Neural cell (in vitro differentiated cells): ENCODE data around the gene NUP133. TPM values are rescaled to one million over a fixed set of nuclear protein-coding genes. Genes with fewer than 3 reads are reported as not detected.

Experiments used
- H2AFZ ChIP-seq: fragments of 200-600, 300-800 bp; sonication (generic), shearing (Covaris generic); 2 replicates; pipeline ENCODE4 v1.6.0; 2014; ENCODE audit warnings: low read depth, mild to moderate bottlenecking, antibody characterized with exemption, low read length, moderate library complexity
- H3F3A ChIP-seq: fragments of 200-600 bp; shearing (Covaris generic); 2 replicates; pipeline ENCODE4 v1.6.1; 2016; ENCODE audit warnings: mild to moderate bottlenecking, moderate library complexity, mixed read lengths, antibody characterized with exemption, low read length; ENCODE audit not compliant: insufficient read depth, poor library complexity, severe bottlenecking
- H3K27ac ChIP-seq: fragments of 200-600, 300-800 bp; sonication (generic), shearing (Covaris generic); 2 replicates; pipeline ENCODE4 v1.5.1; 2014; ENCODE audit warnings: mild to moderate bottlenecking, low read length, moderate library complexity
- H3K27me3 ChIP-seq: fragments of 300-800, 200-600 bp; sonication (generic), shearing (Covaris generic); 2 replicates; pipeline ENCODE4 v1.6.0; 2014; ENCODE audit warnings: mild to moderate bottlenecking, low read depth, low read length, moderate library complexity; ENCODE audit not compliant: insufficient read depth
- H3K36me3 ChIP-seq: fragments of 300-800, 200-600 bp; sonication (generic), shearing (Covaris generic); 2 replicates; pipeline ENCODE4 v1.5.1; 2014; ENCODE audit warnings: mild to moderate bottlenecking, antibody characterized with exemption, low read length, moderate library complexity; ENCODE audit not compliant: insufficient read depth
- H3K4me2 ChIP-seq: fragments of 300-800, 200-600 bp; sonication (generic), shearing (Covaris generic); 2 replicates; pipeline ENCODE4 v1.6.0; 2014; ENCODE audit warnings: mild to moderate bottlenecking, low read length
- H3K4me3 ChIP-seq: fragments of 300-800, 200-600 bp; sonication (generic), shearing (Covaris generic); 2 replicates; pipeline ENCODE4 v1.5.1; 2014; ENCODE audit warnings: mild to moderate bottlenecking, low read length, moderate library complexity
- H3K79me2 ChIP-seq: fragments of 200-600 bp; shearing (Covaris generic); replicated peaks from 2 replicates; pipeline ENCODE4 v1.6.0; 2014; ENCODE audit warnings: mild to moderate bottlenecking, low read length, moderate library complexity; ENCODE audit not compliant: insufficient read depth
- H3K9ac ChIP-seq: fragments of 300-800, 200-600 bp; sonication (generic), shearing (Covaris generic); 2 replicates; pipeline ENCODE4 v1.6.1; 2016; ENCODE audit warnings: mild to moderate bottlenecking, low read length, mixed read lengths
- H3K9me2 ChIP-seq: fragments of 200-600 bp; shearing (Covaris generic); 2 replicates; pipeline ENCODE4 v1.6.1; 2016; ENCODE audit warnings: mild to moderate bottlenecking, low read length, mixed read lengths; ENCODE audit not compliant: insufficient read depth
- H3K9me3 ChIP-seq: fragments of 200-600, 300-800 bp; sonication (generic), shearing (Covaris generic); 2 replicates; pipeline ENCODE4 v1.6.1; 2016; ENCODE audit warnings: mild to moderate bottlenecking, mixed run types, low read length, moderate library complexity, mixed read lengths
- H4K20me1 ChIP-seq: fragments of 200-600 bp; shearing (Covaris generic); 2 replicates; pipeline ENCODE4 v1.6.1; 2016; ENCODE audit warnings: mild to moderate bottlenecking, mixed run types; ENCODE audit not compliant: insufficient read depth
- CTCF ChIP-seq: fragments of 450-650 bp; IDR thresholded peaks from 2 replicates; pipeline ENCODE4 v1.5.1; 2014; ENCODE audit warnings: antibody characterized with exemption, mild to moderate bottlenecking, moderate library complexity; ENCODE audit not compliant: poor library complexity, severe bottlenecking
- EP300 ChIP-seq: fragments of 450-650 bp; conservative IDR thresholded peaks from 2 replicates; pipeline ENCODE4 v1.6.1; 2014; ENCODE audit warnings: antibody characterized with exemption, mild to moderate bottlenecking, moderate library complexity; ENCODE audit not compliant: poor library complexity, severe bottlenecking
- EZH2 ChIP-seq: fragments of 200-600, 300-800 bp; shearing (Covaris generic), sonication (generic); IDR thresholded peaks from 2 replicates; pipeline ENCODE4 v1.6.1; 2014; ENCODE audit warnings: antibody characterized with exemption, low read length, borderline replicate concordance, mild to moderate bottlenecking; ENCODE audit not compliant: insufficient read depth, poor library complexity, severe bottlenecking
- MXI1 ChIP-seq: fragments of 450-650 bp; conservative IDR thresholded peaks from 2 replicates; pipeline ENCODE4 v1.6.1; 2014; ENCODE audit warnings: antibody characterized with exemption, mild to moderate bottlenecking; ENCODE audit not compliant: poor library complexity, severe bottlenecking
- POLR2AphosphoS5 ChIP-seq: IDR thresholded peaks from 2 replicates; pipeline ENCODE4 v1.6.1; 2012
- RAD21 ChIP-seq: fragments of 450-650 bp; conservative IDR thresholded peaks from 2 replicates; pipeline ENCODE4 v1.6.1; 2014; ENCODE audit warnings: antibody characterized with exemption, mild to moderate bottlenecking, moderate library complexity
- REST ChIP-seq: IDR thresholded peaks from 2 replicates; pipeline ENCODE4 v1.6.1; 2012; ENCODE audit warnings: borderline replicate concordance
- SMC3 ChIP-seq: fragments of 450-650 bp; conservative IDR thresholded peaks from 2 replicates; pipeline ENCODE4 v1.6.1; 2014; ENCODE audit warnings: antibody characterized with exemption, mild to moderate bottlenecking, moderate library complexity; ENCODE audit not compliant: poor library complexity
- TAF1 ChIP-seq: IDR thresholded peaks from 2 replicates; pipeline ENCODE4 v1.6.1; 2012; ENCODE audit warnings: low read depth
- polyA plus RNA-seq: library from polyadenylated mRNA; depleted of rRNA; stranded (reverse); fragments of >200 nt; gene quantifications from 2 replicates; pipeline ENCODE4 v1.2.3, GENCODE V29; 2014

Gene NUP133
- polyA plus RNA-seq, 1 donor from 2014 or later, result 73.4 TPM

- Histone ChIP-seq H3K4me3 (peak overlapping the region; percentile 15), H3F3A (no peaks in the 10 kb centered on the region), H3K9me3 (no peaks in the 10 kb centered on the region), H2AFZ (no peak overlapping the region), H3K36me3 (no peaks in the 10 kb centered on the region), H3K27ac (no peak overlapping the region), H3K79me2 (no peaks in the 10 kb centered on the region), H4K20me1 (no peaks in the 10 kb centered on the region), H3K9me2 (no peaks in the 10 kb centered on the region), H3K4me2 (no peak overlapping the region), H3K9ac (no peak overlapping the region), H3K27me3 (peaks cover 13% of the 10 kb centered on the region)
- TF ChIP-seq MXI1 (no peak), RAD21 (no peak), CTCF (no peak), REST (no peak), EZH2 (no peak), SMC3 (no peak)
Measured at GRCh38 chr1:229407206-229408026, 100.7 kb downstream of the NUP133 start.

- Histone ChIP-seq H3K27ac (no peak overlapping the region), H3K36me3 (no peaks in the 10 kb centered on the region), H3K9me3 (no peaks in the 10 kb centered on the region), H3K4me2 (no peak overlapping the region), H3K9ac (no peak overlapping the region), H3K4me3 (peak overlapping the region; percentile 15), H3K79me2 (no peaks in the 10 kb centered on the region), H3K9me2 (no peaks in the 10 kb centered on the region), H2AFZ (no peak overlapping the region), H4K20me1 (no peaks in the 10 kb centered on the region), H3K27me3 (peaks cover 13% of the 10 kb centered on the region), H3F3A (no peaks in the 10 kb centered on the region)
- TF ChIP-seq CTCF, result no peak
- TF ChIP-seq TAF1, result no peak
- no peak for TF ChIP-seq EZH2
- no peak for TF ChIP-seq EP300
- TF ChIP-seq POLR2AphosphoS5, result no peak
- TF ChIP-seq REST, result no peak
- TF ChIP-seq MXI1, result no peak
- TF ChIP-seq SMC3, result no peak
- no peak for TF ChIP-seq RAD21
Measured at GRCh38 chr1:229406798-229407197, 101.3 kb downstream of the NUP133 start.
